ENCODE data around the gene ZFAND2A.

ZFAND2A gene

GRCh38 chr7:1106793-1107421 is 53.1 kb downstream of the ZFAND2A start:
- DNase-seq (ENCODE audit: low read depth, low spot score): no peak

GRCh38 chr7:1106063-1106792 is 53.8 kb downstream of the ZFAND2A start:
- no peak for DNase-seq (ENCODE audit: low read depth, low spot score)

- no peak for DNase-seq (ENCODE audit: low read depth, low spot score)
Observed at GRCh38 chr7:1105189-1105588, 54.8 kb downstream of the ZFAND2A start.

- no peak for DNase-seq (ENCODE audit: low read depth, low spot score)
Observed at GRCh38 chr7:1104516-1105179, 55.3 kb downstream of the ZFAND2A start.

- DNase-seq (ENCODE audit: low read depth, low spot score): no peak
Observed at GRCh38 chr7:1103789-1104515, 56.0 kb downstream of the ZFAND2A start.

- DNase-seq (ENCODE audit: low read depth, low spot score): no peak
Observed at GRCh38 chr7:1103009-1103788, 56.8 kb downstream of the ZFAND2A start.

Data from activated naive CD8-positive, alpha-beta T cell treated with anti-CD3 and anti-CD28 coated beads, Interleukin-2, amount 50 U/mL, for 16 hours (primary cell).